ENCODE measurements around the gene SAE1.

Gene SAE1

DNA sequence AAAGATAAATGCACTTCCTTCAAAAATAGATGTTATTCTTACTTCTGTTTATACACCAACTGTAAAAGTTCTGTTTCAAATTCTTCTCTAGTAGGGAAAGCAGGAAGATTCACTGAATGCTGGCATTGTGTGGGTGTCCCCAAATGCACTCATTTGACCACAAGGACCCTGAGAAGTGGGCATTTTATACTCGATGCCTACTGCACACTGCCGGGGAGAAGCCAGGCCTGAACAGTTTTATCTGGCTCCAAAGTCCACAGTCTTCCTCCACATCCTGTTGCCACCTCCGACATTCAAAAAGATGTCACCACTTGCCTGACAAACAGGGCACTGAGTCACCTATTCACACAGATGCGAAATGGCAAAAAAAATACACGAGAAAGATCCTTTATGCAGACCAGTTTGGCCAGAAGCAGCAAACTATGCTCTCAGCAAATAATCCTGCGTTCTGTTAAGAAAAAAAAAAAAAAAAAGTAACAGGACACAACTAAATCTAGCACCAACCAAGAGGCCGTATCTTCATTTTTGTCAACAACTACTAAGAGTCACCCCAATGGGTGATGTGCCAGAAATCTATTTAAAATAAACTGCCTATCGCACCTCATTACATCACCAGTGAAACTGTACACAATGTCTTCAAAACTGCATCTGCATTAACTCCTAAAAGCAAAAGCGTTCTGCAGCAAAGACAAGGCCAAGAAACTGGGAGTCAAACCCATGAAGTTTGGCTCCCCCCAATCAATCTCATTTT, 23.3 kb upstream of the SAE1 start:
- DNase-seq, result no peak

DNA sequence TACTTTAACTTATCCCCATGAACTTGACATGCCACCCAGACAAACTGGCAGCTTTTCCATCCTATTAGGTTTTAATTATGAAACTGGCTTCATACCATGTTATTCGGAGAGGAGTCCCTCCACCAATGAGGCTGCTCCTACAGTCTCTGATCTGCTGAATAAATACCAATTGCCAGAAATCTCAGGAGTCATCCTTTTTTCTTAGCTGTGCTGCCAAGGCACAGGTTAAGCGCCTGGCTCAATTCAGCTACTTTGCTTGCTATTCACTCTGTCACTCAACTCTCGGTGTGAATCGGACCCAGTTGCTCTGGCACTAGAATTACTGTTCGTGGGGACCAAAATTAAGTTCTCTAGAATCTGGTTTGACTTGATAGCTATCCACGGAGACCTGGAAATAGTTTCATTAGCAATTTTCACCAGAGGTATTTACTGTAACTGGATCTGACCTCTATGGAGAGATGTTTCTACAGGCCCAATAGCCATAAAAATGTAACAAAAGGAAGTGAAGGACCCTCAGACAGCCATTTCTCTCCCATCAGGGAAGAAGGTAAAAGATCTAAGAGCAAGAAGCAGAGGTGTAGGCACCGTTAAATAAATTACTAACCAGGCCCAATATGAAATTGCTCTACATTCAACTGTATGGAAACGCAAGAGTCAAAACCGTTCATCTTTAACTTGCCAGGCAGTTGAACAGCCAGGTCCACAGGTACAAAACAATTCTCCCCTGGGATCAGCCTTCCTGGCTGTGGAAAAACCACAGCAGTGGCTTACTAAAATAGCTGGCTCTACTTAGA, 22.5 kb upstream of the SAE1 start:
- DNase-seq, result no peak

DNA sequence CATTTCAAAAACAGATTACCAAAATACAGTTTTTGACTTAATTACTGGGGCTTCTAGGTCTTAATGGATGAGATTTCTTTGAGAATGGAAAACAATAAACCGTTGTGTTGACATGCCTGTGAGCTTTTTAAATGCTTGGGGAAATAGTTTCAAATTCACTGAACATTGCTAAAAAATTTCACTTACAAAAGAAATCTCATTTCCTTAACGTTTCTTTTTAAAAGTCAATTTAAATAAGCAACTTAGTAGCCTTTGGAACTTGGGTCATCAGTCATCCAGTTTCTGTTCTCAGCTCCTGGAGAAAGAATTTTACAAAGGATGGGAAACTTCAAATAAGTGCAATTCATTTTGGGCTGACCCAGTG, 21.5 kb upstream of the SAE1 start:
- DNase-seq, result no peak

DNA sequence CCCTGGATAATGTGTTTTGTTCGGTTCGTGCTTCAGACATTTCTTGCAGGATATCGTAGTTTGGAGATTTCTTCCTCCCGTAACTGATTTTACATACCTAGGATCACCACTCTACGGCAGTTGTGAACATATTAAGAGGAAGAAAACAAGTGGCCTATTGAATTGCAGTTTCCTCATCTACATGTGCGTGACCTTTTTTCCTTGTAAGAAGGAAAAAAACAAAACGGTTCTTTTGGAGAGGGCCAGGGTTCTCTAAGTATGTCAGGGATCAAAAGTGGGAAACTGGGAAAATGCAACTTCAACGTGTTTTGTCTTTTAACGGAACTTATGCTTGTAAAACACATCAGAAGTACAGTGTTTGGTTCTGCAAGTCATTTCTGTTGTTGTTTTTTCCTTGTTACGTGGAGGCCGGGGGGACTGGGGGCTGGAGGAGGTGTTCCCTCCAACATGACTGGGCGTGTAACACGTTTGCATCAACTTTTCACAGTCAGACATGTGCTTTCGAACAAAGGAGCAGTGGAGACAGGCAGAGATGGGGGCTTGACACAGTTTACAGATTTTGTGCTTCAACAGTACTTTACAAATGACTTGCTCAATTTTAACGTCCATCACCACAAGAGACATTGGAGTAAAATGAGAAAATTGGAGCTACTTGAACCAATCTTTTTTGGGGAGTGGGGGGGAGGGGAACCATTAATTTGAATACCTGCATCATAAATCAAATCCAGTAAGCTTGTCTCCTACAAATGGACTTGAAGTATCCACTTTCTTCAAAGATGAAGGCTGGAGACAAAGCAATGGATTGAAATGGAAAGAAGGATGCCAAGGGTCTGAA, 20.9 kb upstream of the SAE1 start:
- DNase-seq, result peak; percentile 63

DNA sequence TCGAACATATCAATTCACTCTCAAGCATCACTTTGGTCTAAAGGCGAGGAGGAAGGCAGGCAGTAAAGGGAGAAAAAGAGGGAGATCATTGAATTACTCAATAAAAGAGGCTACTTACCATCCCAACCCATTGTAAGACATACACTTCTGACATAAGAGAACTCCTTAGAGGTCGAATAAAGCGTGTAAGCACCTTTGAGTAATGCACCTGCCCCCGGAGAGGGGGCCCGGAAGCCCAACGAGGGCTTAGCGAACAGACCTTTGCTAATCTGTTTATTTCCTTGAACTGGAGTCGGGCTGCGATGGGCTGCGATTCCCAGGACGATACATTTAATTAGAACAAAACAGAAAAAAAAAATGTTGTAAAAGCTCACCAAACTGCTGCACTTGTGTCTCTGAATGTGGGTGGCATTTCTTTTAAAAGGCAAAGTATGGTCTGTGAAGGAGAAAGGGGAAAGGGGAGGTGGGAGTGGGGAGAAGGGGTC, 20.1 kb upstream of the SAE1 start:
- DNase-seq, result no peak

DNA sequence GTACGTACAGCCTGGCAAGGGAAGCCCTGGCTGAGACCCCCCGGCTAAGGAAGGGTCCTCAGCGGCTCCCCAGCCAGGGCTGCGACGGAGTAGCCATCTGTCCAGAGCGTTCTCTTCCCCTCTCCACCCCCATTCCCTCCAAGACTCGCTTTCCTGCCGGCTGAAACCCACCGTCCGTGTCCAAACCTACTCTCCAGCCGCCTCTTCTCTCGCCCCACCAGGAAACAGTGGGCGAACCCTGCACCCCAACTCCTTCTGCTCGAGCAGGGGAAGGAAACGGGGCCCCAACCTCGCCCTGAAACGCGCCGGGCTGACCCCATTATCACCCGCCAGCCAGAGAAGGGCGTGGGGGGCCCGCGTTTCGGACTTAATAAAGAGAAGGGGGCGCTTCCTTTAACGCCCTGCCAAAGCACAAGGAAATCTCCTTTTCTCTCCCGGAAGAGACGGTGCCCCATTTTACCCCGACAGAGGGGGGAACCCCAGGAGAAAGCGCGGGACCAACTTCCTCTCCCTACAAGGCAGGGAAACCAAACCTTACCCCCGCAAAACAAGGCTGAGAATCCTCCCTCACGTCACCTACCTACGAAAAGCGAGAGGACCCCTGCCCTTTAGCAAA, 19.5 kb upstream of the SAE1 start:
- DNase-seq, result no peak

DNA sequence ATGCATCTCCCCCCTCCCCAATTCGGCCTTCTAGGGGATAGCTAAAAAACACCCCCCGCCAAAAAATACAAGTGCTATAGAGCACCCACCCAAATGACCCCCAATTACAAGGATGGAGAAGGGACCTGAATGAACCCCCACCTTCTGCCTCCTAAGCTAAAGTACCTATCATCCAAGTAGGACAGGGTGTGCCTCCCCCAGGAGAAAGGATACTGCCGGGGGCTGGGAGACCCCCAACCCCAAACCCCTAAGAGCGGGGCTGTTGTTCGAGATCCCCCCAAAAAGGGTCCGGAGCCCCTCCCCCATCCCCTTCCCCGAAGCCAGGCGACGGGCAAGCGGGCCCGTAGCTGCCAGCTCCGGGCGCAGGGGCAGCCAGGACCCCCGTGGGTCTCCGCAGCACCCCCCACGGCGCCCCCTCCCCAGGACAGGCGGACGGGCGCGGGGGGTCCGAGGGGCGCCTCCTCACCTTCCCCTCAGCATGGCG, 18.9 kb upstream of the SAE1 start:
- no peak for DNase-seq

DNA sequence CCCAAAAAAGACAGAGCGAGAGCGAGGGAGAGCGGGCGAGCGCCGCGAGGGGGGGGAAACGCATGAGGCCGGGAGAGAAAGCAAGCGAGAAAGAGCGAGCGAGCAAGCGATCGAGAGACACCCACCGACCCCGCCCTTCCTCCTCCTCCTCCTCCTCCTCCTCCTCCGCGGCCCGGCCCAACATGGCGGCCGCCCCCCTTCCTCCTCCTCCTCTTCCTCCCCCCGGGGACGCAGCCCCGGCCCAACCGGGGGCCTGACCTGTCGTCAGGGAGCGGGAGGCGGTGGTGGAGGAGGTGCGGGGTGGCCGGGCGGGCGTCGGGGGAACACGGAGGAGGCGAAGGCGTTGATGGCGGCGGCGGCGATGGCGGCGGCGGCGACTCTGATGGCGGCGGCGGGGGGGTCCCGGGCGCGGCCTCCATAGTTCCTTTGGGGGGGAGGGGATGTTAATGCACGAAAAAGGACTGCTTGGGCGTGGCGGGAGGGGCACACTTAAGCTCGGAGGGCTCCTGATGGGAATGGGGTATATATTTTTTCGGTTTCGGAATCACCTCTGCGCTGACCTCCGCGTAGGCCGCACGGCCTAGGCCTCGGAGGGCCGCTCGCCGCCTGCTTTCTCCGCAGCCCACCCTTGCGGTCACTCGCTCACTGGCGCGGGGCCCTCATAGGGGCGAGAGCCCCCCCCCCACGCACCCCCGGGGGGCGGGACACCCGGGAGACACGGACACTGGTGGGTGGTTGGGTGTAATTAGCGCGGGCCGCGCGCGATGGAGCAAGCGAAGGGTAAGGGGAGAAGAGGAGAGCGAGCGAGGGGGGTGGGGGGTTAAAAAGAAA, 18.3 kb upstream of the SAE1 start:
- peak; percentile 93 for DNase-seq

DNA sequence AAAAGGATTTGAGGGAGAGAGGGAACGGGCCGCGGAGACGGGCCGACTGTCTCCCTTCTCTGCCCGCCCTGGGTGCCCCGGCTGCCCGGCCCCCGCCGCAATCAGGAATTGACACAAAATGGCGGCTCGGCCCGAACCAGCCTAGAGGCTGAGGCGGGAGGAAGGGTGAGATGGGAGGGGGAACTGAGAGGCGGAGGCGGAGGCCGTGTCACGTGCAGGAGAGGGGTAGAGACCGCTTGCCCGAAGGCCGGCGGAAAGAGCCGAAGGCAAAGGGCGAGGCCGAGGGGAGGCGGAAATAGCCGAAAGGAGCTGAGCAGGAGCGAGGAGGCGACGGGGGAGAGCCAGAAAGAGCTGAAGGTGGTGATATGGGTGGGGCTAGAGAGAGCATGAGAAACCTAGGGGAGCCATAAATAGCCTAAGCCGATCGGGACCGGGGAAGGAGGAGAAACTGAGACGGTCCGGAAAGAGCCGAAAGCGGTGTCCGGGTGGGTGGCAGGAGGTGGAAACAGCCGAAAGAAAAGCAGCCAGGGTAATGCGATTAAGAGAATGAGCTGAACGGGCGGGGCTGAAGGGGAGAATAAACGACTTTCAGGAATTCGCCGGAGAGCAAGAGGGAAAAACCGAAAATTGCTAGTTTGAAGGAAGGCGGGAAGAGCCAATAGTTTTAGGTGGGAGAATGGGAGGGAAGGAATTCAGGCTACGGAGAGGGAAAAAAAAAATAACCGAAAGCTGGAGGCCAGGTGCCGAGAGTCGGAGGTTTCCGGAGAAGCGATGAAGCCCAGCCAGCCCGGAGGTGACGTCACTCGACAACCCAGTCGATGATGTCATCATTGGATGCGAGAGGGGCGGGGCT, 17.4 kb upstream of the SAE1 start, which contains the start of gene ZC3H4:
ZC3H4 (minus strand) TSS at position 780 of the 853 bp plus-strand sequence. CDS start 1,192 bp downstream, outside the sequence.
- DNase-seq, result peak; percentile 100

DNA sequence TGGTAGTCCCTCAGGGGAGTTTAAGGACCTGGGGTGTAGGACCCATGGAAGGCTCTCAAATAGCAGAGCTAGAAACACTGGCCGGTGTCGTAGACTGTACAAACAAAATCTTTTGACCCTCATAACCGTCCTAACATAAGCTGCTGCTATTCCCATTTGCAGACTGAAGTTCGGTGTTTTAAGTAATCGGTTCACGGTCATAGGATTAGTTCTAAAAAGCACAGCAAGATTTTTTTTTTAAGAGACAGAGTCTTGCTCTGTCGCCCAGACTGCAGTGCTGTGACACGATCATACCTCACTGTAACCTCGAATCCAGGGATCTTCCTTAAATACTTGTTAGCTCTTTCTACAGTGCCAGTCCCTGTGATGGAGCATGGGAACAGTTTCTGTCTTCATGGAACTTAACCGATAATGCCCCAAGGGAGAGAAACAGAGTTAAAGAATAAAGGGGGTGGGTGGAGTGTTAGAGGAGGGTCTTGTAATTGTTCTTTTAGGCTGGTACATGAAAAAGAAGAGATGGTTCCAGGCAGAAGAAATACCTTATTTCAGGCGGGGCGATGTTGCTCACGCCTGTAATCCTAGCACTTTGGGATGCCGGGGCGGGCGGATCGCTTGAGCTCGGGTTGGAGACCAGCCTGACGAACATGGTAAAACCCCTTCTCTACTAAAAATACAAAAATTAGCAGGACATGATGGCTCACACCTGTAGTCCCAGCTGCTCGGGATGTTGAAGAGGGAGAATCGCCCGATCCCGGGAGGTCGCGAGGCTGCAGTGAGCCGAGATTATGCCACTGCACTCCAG, 16.6 kb upstream of the SAE1 start:
- DNase-seq, result no peak

DNA sequence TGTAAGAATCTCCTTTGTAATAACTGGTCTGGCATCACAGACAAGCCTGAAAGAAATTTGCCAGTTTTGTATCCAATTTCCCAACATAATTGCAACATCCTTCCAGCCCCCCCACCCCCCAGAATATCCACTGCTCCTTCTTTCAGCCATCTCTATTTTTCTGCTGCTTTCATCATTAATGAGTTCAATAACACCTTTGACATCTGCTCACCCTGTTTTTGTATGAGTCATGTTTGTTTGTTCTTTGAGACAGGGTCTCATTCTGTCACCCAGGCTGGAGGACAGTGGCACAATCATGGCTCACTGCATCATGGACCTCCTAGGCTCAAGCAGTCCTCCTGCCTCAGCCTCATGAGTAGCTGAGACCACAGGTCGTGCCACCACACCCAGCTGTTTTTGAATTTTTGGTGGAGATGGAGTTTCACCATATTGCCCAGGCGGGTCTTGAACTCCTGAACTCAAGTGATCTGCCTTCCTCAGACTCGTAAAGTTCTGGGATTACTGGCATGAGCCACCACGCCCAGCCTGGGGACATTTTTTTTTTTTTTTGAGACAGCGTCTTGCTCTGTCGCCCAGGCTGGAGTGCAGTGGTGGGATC, 10.1 kb upstream of the SAE1 start:
- DNase-seq, result no peak

DNA sequence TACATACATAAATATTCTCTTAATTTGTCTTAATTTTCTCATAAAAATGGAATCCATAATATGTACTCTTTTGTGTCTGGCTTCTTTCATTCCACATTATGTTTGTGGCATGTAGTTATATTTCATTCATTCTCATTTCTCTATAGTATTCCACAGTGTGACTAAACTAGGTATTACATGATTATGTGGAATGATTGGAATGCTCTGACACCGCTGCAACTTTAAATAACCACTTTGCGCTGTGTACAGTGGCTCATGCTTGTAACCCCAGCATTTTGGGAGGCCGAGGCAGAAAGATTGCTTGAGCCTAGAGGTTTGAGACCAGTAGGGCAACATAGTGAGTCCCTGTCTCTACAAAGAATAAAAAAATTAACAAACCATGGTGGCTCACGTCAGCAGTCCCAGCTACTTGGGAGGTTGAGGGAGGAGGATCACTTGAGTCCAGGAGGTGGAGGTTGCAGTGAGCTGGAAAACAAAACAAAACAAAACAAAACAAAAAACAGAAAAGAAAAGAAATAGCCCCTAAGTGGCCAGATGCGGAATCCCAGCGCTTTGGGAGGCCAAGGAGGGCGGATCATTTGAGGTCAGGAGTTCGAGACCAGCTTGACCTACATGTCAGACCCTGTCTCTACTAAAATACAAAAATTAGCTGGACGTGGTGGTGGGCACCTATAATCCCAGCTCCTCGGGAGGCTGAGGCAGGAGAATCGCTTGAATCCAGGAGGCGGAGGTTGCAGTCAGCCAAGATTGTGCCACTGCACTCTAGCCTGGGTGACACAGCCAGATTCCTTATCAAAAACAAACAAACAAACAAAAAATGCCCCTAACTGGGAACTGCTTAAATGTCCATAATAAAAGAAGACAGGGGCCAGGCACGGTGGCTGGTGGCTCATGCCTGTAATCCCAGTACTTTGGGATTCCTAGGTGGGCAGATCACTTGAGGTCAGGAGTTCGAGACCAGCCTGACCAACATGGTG, 8.0 kb upstream of the SAE1 start:
- DNase-seq, result peak; percentile 89

DNA sequence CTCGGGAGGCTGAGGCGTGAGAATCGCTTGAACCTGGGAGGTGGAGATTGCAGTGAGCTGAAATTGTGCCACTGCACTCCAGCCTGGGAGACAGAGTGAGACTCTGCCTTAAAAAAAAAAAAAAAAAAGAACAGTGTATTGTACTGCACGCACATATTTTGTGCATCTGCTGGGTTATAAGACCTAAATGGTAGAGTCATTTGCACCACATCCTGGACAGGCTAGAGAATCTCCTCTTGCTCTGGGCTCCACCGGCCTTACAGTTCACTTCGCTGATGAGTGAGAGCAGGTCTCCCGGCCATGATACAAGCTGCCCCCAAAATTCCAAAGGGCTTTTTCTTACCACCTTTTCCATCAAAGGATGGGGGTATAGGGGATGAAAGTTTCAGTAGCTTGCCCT, 7.2 kb upstream of the SAE1 start:
- no peak for DNase-seq

DNA sequence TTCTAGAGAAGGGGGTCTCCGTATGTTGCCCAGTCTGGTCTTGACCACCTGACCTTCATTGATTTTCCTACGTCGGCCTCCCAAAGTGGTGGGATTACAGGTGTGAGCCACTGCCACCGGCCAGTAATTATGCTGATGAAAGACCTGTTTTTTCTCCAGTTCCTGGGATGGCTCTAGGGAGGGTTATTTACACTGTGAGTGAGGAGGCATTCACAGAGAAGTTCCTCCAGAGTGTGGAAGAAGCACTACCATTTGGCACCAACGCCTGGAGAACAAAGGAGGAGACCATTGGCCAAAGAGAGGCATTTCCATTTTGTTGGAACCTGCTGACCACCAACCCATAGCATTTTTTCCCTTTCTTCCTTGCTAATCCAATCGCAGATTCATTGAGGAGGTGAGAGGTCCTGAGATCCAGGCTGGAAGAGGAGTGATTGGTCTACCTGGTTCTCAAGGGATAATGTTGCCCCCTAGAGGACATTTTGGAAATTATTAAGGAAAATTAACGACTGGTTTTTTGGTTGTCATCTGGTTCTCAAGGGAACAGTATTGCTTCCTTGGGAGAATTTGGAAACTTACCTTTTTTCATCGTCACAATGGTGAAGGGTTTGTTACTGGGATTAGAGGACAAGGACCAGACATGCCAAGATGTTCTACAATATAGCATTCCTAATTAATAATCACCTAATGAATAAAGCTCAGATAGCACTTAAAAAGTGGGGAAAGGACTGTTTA, 5.5 kb upstream of the SAE1 start:
- DNase-seq, result peak; percentile 76

DNA sequence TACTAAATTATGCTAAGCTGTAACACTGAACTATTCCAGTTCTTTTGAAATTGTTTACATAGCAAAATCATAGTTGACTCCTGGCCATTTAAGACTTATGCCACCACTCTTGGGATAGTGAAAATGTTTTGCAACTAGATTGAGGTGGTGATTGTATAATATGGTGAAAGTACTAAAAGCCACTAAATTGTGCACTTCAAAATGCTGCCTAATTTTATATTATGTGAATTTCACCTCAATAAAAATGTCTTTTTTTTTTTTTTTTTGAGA, 5.0 kb upstream of the SAE1 start:
- no peak for DNase-seq

DNA sequence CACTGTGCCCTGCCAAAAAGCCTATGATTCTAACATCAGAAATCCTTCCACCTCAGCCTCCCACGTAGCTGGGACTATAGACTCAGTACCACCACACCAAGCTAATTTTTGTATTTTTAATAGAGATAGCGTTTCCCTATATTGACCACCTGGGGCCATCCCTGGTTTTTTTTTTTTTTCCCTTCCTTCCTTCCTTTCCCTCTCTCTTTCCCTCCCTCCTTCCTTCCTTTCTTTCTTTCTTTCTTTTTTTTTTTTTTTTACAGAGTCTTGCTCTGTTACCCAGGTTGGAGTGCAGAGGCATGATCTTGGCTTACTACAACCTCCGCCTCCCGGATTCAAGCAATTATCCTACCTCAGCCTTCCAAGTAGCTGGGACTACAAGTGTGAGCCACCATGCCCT, 1.1 kb upstream of the SAE1 start:
- DNase-seq, result no peak

DNA sequence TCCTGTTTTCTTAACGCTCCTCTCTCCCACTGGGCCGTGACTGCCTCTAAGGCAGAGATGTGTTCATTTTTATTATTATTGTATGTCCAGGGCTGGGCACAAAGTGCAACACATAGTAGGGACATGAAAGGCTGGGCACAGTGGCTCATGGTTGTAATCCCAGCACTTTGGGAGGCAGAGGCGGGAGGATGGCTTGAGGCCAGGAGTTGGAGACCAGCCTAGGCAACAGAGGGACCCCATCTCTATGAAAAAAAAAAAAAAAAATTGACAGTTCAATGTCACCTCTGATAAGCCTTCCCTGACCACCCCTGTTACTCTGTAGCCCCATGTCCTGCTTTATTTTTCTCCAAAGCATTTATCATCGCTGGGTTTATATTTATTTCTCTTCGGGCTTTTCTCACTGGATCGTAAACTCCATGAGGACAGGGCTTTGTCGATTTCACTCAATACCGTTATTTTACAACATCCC, 481 bp upstream of the SAE1 start:
- DNase-seq, result no peak

Data from fibroblast of skin of scalp (primary cell).